AG08396 (cell line): ENCODE results near the gene C1QL4.
A peak's percentile ranks its signal among the peaks of the same experiment; 100 is the strongest.
"Not testable (repeated sequence)": the region's sequence is repeated elsewhere in the genome, so short reads cannot be mapped to it uniquely, and the experiment has no call there.

Experiments used
- DNase-seq: peaks from one replicate; pipeline ENCODE4 v3.0.0; 2012; ENCODE audit warnings: low spot score, mixed read lengths

C1QL4 gene

GRCh38 chr12:49333778-49334177 is 3.2 kb downstream of the C1QL4 start:
- DNase-seq = not testable (repeated sequence)

DNA sequence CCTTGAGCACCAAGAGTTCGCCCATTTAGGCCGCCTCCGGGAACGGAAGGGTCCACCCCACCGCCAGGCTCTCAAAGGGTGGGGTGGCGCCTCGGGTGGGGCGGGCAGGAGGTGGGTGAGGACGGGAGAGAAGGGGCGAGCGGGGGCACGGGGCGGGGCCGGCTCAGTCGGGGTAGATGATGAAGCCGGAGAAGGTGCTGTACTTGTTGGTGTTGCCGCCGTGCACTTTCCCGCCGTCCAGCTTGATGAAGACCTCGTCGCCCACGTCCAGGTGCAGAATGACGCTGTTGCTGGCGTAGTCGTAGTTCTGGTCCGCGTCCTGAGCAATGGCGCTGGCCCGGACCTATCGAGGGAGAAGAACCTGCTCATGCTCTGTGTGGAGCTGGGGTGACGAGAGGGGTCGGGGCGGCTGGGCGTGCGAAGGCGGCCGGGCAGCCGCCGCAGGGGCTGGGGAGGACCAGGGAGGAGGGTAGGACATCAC is 4.1 kb downstream of the C1QL4 start:
- DNase-seq = no peak

- no peak for DNase-seq
These were observed 4.5 kb downstream of the C1QL4 start for GRCh38 chr12:49332441-49332861.

DNA sequence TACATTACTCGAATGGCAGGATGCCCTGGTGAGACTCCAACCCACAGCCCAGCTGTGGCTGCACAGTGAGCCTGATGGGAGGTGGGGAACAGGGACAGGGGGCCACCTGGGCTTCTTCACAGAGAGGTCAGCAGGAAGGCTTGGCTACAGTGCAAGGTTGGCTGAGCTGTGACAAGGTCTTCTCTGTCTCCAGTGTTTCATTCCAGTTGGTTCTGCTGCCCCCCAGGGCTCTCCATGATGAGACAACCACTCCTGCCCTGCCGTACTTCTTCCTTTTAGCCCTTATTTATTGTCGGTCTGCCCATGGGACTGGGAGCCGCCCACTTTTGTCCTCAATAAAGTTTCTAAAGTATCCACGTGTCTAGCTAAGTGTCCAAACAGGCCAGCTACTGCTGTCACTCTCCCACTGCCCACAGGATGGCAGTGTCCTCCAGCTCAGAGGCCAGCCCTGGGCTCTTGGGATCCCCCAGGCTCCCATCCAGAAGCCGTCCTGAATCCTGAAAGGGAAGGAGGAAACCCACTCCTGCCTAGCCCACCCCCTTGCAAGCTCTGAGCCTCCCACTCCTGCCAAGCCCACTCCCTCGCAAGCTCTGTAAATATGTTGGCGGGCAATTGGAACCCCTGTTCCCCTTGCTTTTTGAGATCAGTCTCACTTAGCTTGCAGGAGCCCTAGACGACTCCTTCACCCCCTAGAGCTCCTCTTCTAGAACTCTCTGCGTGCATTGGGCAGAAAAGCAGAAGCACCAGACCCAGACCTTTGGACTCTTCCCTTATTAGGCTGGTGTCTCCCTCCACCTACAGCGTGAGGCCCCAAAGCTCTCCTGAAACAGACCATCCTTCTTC is 5.4 kb downstream of the C1QL4 start:
- peak; percentile 89 for DNase-seq

DNA sequence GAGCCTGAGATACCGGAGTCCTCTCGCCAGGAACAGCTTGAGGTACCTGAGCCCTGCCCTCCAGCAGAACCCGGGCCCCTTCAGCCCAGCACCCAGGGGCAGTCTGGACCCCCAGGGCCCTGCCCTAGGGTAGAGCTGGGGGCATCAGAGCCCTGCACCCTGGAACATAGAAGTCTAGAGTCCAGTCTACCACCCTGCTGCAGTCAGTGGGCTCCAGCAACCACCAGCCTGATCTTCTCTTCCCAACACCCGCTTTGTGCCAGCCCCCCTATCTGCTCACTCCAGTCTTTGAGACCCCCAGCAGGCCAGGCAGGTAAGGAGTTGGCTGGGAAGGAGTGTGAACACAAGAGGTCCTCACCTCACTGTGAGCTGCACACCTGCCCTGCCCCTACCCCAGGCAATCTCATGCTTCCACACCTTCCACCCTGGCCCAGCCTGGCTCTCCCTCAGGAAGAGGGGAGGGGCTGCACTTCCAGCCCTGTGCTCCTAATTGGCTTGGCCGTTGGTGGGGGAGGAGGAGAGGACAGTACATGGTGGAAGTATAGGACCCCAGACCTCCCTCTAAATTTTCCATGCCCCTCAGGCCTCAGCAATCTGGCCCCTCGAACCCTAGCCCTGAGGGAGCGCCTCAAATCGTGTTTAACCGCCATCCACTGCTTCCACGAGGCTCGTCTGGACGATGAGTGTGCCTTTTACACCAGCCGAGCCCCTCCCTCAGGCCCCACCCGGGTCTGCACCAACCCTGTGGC is 6.2 kb downstream of the C1QL4 start:
- DNase-seq = no peak

- DNase-seq = no peak
These were observed 6.9 kb downstream of the C1QL4 start for GRCh38 chr12:49330032-49330619.

DNA sequence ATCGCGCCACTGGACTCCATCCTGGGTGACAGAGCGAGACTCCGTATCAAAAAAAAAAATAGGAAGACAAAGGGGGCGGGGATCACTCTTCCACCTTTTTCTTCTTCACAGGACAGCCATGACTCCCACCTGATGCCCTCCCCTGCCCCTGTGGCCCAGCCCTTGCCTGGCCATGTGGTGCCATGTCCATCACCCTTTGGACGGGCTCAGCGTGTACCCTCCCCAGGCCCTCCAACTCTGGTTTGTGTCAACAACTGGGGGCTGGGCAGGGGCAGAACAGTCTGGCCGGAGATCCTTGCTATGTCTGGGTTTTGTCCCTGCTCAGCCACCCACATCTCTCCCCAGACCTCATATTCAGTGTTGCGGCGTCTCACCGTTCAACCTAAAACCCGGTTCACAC is 8.2 kb downstream of the C1QL4 start:
- no peak for DNase-seq

DNA sequence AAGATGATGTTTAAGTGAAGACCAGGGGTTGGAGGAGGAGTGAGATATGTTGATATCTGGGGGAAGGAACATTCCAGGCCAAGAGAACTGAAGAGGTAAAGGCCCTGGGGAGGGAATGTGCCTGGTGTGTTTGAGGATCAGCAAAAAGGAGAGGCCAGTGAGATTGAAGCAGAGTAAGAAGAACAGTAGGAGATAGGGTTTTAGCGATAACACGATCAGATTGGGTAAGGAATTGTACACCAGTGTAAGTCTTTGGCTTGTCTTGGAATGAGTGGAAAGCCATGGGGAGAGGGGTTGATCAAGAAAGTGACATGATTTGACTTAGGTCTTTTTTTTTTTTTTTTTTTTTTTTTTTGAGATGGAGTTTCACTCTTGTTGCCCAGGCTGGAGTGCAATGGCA is 9.1 kb downstream of the C1QL4 start:
- DNase-seq = no peak

- no peak for DNase-seq
These were observed 9.6 kb downstream of the C1QL4 start for GRCh38 chr12:49327368-49327767.

- DNase-seq = no peak
These were observed 11.4 kb downstream of the C1QL4 start for GRCh38 chr12:49325606-49326005.

DNA sequence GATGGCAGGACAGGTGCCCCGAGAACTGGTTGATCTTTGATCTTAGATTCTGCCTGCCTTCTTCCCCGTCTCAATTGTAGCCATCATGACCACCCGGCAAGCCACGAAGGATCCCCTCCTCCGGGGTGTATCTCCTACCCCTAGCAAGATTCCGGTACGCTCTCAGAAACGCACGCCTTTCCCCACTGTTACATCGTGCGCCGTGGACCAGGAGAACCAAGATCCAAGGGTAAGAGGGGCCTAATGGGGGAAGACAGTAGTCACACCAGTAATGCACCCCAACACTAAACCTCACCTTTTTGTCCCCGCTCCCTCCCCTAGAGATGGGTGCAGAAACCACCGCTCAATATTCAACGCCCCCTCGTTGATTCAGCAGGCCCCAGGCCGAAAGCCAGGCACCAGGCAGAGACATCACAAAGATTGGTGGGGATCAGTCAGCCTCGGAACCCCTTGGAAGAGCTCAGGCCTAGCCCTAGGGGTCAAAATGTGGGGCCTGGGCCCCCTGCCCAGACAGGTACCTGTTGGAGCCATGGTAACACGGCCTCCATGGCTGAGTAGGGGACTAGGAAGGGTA is 13.4 kb downstream of the C1QL4 start:
- no peak for DNase-seq

GRCh38 chr12:49322708-49323523 is 14.1 kb downstream of the C1QL4 start, which contains the start of gene TROAP:
TSS of gene TROAP (plus strand) at chr12:49323255. CDS start at chr12:49323609, 354 bp downstream.
- DNase-seq = peak; percentile 99

- no peak for DNase-seq
These were observed 14.7 kb downstream of the C1QL4 start for GRCh38 chr12:49322367-49322707.

DNA sequence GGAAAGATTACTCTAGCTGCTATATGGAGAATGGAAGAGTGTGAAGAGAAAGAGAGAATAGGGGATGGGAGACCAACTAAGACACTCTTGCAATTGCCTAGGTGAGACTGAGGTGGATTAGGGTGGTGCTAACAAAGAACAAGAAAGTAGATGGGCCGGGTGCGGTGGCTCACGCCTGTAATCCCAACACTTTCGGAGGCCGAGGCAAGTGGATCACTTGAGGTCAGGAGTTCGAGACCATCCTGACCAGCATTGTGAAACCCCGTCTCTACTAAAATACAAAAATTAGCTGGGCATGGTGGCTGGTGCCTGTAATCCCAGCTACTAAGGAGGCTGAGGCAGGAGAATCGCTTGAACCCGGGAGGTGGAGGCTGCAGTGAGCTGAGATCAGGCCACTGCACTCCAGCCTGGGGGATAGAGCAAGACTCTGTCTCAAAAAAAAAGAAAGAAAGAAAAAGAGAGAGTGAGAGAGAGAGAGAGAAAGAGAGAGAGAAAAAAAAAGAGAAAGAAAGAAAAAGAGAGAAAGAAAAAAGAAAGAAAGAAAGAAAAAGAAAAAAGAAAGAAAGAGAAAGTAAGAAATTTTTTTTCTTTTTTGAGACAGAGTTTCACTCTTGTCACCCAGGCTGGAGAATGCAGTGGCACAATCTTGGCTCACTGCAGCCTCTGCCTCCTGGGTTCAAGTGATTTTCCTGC is 16.4 kb downstream of the C1QL4 start:
- DNase-seq = not testable (repeated sequence)

- DNase-seq = not testable (repeated sequence)
These were observed 19.9 kb downstream of the C1QL4 start for GRCh38 chr12:49317118-49317517.

DNA sequence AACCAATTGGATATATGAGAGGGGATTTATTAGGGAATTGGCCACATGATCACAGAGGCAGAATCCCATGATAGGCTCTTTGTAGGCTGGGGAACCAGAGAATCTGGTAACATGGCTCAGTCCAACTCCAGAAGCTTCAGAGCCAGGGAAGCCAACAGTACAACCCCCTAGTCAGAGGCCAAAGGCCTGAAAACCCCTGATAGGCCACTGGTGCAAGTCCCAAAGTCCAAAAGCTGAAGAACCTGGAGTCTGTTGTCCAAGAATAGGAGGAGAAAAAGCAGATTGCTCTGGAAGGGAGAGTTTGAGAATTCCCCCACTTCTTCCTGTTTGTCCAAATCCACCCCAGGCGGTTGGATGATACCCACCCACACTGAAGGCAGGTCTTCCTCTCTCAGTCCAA is 22.2 kb downstream of the C1QL4 start:
- no peak for DNase-seq

GRCh38 chr12:49310451-49311000 is 26.5 kb downstream of the C1QL4 start:
- DNase-seq = not testable (repeated sequence)

DNA sequence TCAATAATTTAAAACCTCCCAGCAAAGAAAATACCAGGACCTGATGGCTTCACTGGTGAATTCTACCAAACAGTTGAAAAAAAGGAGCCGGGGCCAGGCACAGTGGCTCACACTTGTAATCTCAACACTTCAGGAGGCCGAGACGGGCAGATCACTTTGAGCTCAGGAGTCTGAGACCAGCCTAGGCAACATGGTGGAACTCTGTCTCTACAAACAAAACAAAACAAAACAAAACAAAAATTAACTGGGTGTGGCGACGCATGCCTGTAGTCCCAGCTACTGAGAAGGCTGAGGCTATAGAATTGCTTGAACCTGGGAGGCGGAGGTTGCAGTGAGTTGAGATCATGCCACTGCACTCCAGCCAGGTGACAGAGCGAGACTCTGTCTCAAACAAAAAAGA is 27.6 kb downstream of the C1QL4 start:
- DNase-seq = no peak

DNA sequence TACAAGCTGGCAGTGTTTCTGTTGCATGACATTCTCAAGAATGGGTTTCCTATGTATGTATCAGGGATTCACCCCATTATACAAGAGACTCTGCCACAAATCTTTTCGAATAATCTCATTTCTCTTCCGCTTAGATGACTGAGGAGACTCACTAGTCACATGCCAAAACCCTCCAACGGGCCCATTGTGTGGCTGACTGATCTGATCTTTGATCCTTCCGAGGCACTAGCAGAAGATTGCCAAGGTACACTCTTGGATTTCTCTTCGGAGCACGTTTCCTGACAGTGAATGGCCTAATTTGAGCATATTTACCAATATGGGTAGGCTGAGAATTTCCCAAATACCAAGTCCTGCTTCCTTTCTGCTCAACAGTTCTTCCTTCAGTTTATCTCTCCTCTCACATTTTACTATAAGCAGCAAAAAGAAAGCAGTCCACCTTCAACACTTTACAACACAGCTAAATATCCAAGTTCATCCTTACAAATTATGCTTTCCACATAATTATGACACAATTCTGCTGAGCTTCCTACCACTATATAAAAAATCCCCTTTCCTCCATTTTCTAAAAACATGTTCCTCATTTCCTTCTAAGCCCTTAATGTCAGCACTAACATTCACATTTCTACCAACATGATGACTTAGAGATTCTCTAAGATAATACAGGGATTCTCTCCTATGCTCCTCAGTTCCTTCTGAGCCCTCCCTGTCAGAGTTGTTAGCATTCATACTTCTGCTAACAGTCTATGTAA is 31.1 kb downstream of the C1QL4 start:
- no peak for DNase-seq

- peak; percentile 64 for DNase-seq
These were observed 32.8 kb downstream of the C1QL4 start for GRCh38 chr12:49304161-49304560.
